HEK293 (cell line): ENCODE data around the gene YIPF1.

ENCODE experiments used
- CTCF ChIA-PET: fragments of 350-600 bp; formaldehyde crosslinking; extraction: SDS; loops from one replicate; lab custom pipeline; 2021; ENCODE audit warnings: antibody characterized with exemption; lab: Yijun Ruan, JAX
- POLR2A ChIA-PET: fragments of 300-600 bp; formaldehyde crosslinking; extraction: SDS; loops from one replicate; lab custom pipeline; 2020; ENCODE audit warnings: antibody characterized with exemption, inconsistent platforms; lab: Yijun Ruan, JAX
- H3K27ac ChIP-seq: fragments of 200-500 bp; sonication (Bioruptor generic); 2 replicates; pipeline ENCODE4 v1.5.1; 2014; ENCODE audit warnings: low read depth, low read length, control low read depth, inconsistent platforms; ENCODE audit errors: extremely low read depth
- H3K36me3 ChIP-seq, 2 experiments: fragments of 200-500 bp in 1 of 2; sonication (Bioruptor generic) in 1 of 2; 1 replicate in 1 of 2; 2 replicates in 1 of 2; pipeline ENCODE4 v1.5.1; 2014 to 2017; ENCODE audit warnings: inconsistent platforms in 2 of 2, low read length in 2 of 2; ENCODE audit not compliant: control insufficient read depth in 2 of 2, insufficient read depth in 1 of 2
- H3K4me1 ChIP-seq: fragments of 200-500 bp; sonication (Bioruptor generic); 2 replicates; pipeline ENCODE4 v1.5.1; 2014; ENCODE audit warnings: mild to moderate bottlenecking, low read length, inconsistent platforms; ENCODE audit not compliant: control insufficient read depth, insufficient read depth
- H3K4me3 ChIP-seq: 2 replicates; pipeline ENCODE4 v1.5.1; 2011; ENCODE audit warnings: low read depth, mild to moderate bottlenecking, control low read depth, low read length, moderate library complexity
- H3K9me3 ChIP-seq: fragments of 200-500 bp; sonication (Bioruptor generic); 2 replicates; pipeline ENCODE4 v1.5.1; 2014; ENCODE audit warnings: low read depth, low read length, inconsistent platforms; ENCODE audit not compliant: control insufficient read depth, insufficient read depth
- GLIS2 ChIP-seq: fragments of 450-650 bp; formaldehyde crosslinking; IDR thresholded peaks from 2 replicates; pipeline ENCODE4 v1.5.1; 2016; ENCODE audit warnings: missing biosample characterization, missing genetic modification characterization
- KLF9 ChIP-seq: fragments of 450-650 bp; formaldehyde crosslinking; IDR thresholded peaks from 2 replicates; pipeline ENCODE4 v1.5.1; 2016; ENCODE audit warnings: missing biosample characterization, missing genetic modification characterization, low read depth
- MYNN ChIP-seq: fragments of 450-650 bp; formaldehyde crosslinking; IDR thresholded peaks from 2 replicates; pipeline ENCODE4 v1.5.1; 2016; ENCODE audit warnings: missing biosample characterization, missing genetic modification characterization, borderline replicate concordance
- RBAK ChIP-seq: fragments of 450-650 bp; formaldehyde crosslinking; IDR thresholded peaks from 2 replicates; pipeline ENCODE4 v1.5.1; 2016; ENCODE audit warnings: missing biosample characterization, missing genetic modification characterization
- SCRT1 ChIP-seq: fragments of 450-650 bp; formaldehyde crosslinking; IDR thresholded peaks from 2 replicates; pipeline ENCODE4 v1.5.1; 2016; ENCODE audit warnings: missing biosample characterization, missing genetic modification characterization, borderline replicate concordance
- SP2 ChIP-seq: fragments of 450-650 bp; formaldehyde crosslinking; IDR thresholded peaks from 2 replicates; pipeline ENCODE4 v1.5.1; 2016; ENCODE audit warnings: missing biosample characterization, missing genetic modification characterization
- TCF7L2 ChIP-seq: IDR thresholded peaks from 2 replicates; pipeline ENCODE4 v1.6.1; 2011; ENCODE audit warnings: low read depth, mild to moderate bottlenecking, inconsistent platforms, low read length, moderate library complexity, borderline replicate concordance
- ZBTB7A ChIP-seq: fragments of 450-650 bp; formaldehyde crosslinking; IDR thresholded peaks from 2 replicates; pipeline ENCODE4 v1.5.1; 2016; ENCODE audit warnings: low read depth, missing biosample characterization, missing genetic modification characterization
- ZNF10 ChIP-seq: fragments of 450-650 bp; formaldehyde crosslinking; IDR thresholded peaks from 2 replicates; pipeline ENCODE4 v1.5.1; 2017; ENCODE audit warnings: missing biosample characterization, missing genetic modification characterization
- ZNF112 ChIP-seq: fragments of 450-650 bp; formaldehyde crosslinking; IDR thresholded peaks from 2 replicates; pipeline ENCODE4 v1.5.0; 2017; ENCODE audit warnings: missing biosample characterization, missing genetic modification characterization
- ZNF138 ChIP-seq: fragments of 450-650 bp; formaldehyde crosslinking; IDR thresholded peaks from 2 replicates; pipeline ENCODE4 v1.5.1; 2016; ENCODE audit warnings: missing biosample characterization, missing genetic modification characterization, borderline replicate concordance
- ZNF214 ChIP-seq: fragments of 450-650 bp; formaldehyde crosslinking; IDR thresholded peaks from 2 replicates; pipeline ENCODE4 v1.5.1; 2017; ENCODE audit warnings: missing biosample characterization, mild to moderate bottlenecking, missing genetic modification characterization, borderline replicate concordance
- ZNF221 ChIP-seq: fragments of 450-650 bp; formaldehyde crosslinking; IDR thresholded peaks from 2 replicates; pipeline ENCODE4 v1.5.1; 2017; ENCODE audit warnings: missing biosample characterization, missing genetic modification characterization, borderline replicate concordance
- ZNF292 ChIP-seq: fragments of 450-650 bp; formaldehyde crosslinking; IDR thresholded peaks from 2 replicates; pipeline ENCODE4 v1.5.1; 2016; ENCODE audit warnings: low read depth, missing biosample characterization, missing genetic modification characterization, borderline replicate concordance
- ZNF404 ChIP-seq: fragments of 450-650 bp; formaldehyde crosslinking; IDR thresholded peaks from 2 replicates; pipeline ENCODE4 v1.5.1; 2017; ENCODE audit warnings: missing biosample characterization, missing genetic modification characterization
- ZNF548 ChIP-seq: fragments of 450-650 bp; formaldehyde crosslinking; IDR thresholded peaks from 2 replicates; pipeline ENCODE4 v1.5.1; 2016; ENCODE audit warnings: missing biosample characterization, missing genetic modification characterization
- ZNF549 ChIP-seq: fragments of 450-650 bp; IDR thresholded peaks from 2 replicates; pipeline ENCODE4 v1.5.1; 2018; ENCODE audit warnings: missing biosample characterization, missing genetic modification characterization, mild to moderate bottlenecking, inconsistent platforms, moderate library complexity
- ZNF658 ChIP-seq: fragments of 450-650 bp; formaldehyde crosslinking; IDR thresholded peaks from 2 replicates; pipeline ENCODE4; 2016; ENCODE audit warnings: missing biosample characterization, missing genetic modification characterization
- ZNF670 ChIP-seq: fragments of 450-650 bp; formaldehyde crosslinking; IDR thresholded peaks from 2 replicates; pipeline ENCODE4 v1.5.1; 2016; ENCODE audit warnings: missing biosample characterization, missing genetic modification characterization, low read depth
- ZNF76 ChIP-seq: fragments of 450-650 bp; formaldehyde crosslinking; IDR thresholded peaks from 2 replicates; pipeline ENCODE4; 2016; ENCODE audit warnings: low read depth, missing biosample characterization, missing genetic modification characterization, borderline replicate concordance
- ZNF830 ChIP-seq: fragments of 450-650 bp; IDR thresholded peaks from 2 replicates; pipeline ENCODE4 v1.5.0; 2018; ENCODE audit warnings: missing biosample characterization, missing genetic modification characterization, low read depth, mild to moderate bottlenecking, moderate library complexity
- TF ChIP-seq, protein P1 (sequence below): fragments of 450-650 bp; formaldehyde crosslinking; IDR thresholded peaks from 2 replicates; pipeline ENCODE4; 2016; ENCODE audit warnings: missing biosample characterization, missing genetic modification characterization
- TF ChIP-seq, protein P2 (sequence below): fragments of 450-650 bp; formaldehyde crosslinking; IDR thresholded peaks from 2 replicates; pipeline ENCODE4 v1.5.1; 2016; ENCODE audit warnings: missing biosample characterization, missing genetic modification characterization, borderline replicate concordance
- TF ChIP-seq, protein P3 (sequence below): fragments of 450-650 bp; formaldehyde crosslinking; IDR thresholded peaks from 2 replicates; pipeline ENCODE4 v1.5.1; 2016; ENCODE audit warnings: missing biosample characterization, missing genetic modification characterization
- TF ChIP-seq, protein P4 (sequence below): fragments of 450-650 bp; formaldehyde crosslinking; IDR thresholded peaks from 2 replicates; pipeline ENCODE4 v1.5.1; 2017; ENCODE audit warnings: missing biosample characterization, missing genetic modification characterization

Gene YIPF1

GRCh38 chr1:53835491-53835890 lies 54.1 kb downstream of the YIPF1 start:
- H3K27ac ChIP-seq, result no peak overlapping the region
- TF ChIP-seq TCF7L2 (no peak), ZNF138 (tag by site-specific recombination) (no peak), ZNF214 (tag by site-specific recombination) (no peak), ZNF549 (tag by site-specific recombination) (no peak), ZNF830 (tag by site-specific recombination) (no peak), MYNN (tag by site-specific recombination) (no peak), ZNF221 (tag by site-specific recombination) (no peak), KLF9 (tag by site-specific recombination) (no peak), ZNF404 (tag by site-specific recombination) (no peak), SP2 (tag by site-specific recombination) (no peak), ZNF10 (no peak), ZBTB7A (no peak), ZNF76 (tag by site-specific recombination) (no peak), ZNF112 (tag by site-specific recombination) (no peak)
- TF ChIP-seq, protein P1, sequence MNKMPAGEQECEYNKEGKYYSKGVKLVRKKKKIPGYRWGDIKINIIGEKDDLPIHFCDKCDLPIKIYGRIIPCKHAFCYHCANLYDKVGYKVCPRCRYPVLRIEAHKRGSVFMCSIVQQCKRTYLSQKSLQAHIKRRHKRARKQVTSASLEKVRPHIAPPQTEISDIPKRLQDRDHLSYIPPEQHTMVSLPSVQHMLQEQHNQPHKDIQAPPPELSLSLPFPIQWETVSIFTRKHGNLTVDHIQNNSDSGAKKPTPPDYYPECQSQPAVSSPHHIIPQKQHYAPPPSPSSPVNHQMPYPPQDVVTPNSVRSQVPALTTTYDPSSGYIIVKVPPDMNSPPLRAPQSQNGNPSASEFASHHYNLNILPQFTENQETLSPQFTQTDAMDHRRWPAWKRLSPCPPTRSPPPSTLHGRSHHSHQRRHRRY (tag by site-specific recombination), result no peak
- TF ChIP-seq, protein P2, sequence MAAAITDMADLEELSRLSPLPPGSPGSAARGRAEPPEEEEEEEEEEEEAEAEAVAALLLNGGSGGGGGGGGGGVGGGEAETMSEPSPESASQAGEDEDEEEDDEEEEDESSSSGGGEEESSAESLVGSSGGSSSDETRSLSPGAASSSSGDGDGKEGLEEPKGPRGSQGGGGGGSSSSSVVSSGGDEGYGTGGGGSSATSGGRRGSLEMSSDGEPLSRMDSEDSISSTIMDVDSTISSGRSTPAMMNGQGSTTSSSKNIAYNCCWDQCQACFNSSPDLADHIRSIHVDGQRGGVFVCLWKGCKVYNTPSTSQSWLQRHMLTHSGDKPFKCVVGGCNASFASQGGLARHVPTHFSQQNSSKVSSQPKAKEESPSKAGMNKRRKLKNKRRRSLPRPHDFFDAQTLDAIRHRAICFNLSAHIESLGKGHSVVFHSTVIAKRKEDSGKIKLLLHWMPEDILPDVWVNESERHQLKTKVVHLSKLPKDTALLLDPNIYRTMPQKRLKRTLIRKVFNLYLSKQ (tag by site-specific recombination), result no peak
- TF ChIP-seq, protein P3, sequence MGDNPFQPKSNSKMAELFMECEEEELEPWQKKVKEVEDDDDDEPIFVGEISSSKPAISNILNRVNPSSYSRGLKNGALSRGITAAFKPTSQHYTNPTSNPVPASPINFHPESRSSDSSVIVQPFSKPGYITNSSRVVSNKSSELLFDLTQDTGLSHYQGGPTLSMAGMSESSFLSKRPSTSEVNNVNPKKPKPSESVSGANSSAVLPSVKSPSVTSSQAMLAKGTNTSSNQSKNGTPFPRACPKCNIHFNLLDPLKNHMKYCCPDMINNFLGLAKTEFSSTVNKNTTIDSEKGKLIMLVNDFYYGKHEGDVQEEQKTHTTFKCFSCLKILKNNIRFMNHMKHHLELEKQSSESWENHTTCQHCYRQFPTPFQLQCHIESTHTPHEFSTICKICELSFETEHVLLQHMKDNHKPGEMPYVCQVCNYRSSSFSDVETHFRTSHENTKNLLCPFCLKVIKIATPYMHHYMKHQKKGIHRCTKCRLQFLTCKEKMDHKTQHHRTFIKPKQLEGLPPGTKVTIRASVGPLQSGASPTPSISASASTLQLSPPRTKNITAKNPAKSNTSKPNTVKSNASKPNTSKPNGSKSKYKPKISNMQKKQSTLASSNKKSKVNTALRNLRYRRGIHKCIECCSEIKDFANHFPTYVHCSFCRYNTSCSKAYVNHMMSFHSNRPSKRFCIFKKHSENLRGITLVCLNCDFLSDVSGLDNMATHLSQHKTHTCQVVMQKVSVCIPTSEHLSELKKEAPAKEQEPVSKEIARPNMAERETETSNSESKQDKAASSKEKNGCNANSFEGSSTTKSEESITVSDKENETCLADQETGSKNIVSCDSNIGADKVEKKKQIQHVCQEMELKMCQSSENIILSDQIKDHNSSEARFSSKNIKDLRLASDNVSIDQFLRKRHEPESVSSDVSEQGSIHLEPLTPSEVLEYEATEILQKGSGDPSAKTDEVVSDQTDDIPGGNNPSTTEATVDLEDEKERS (tag by site-specific recombination), result no peak
- ChIA-PET CTCF (interaction anchor here (0.5 to 1.4 kb wide), 4 partner anchors 11 to 124 kb away, joined by 3 read pairs; no protein-coding TSS in a partner anchor), POLR2A (interaction anchor here (0.7 kb wide), 1 partner anchor 11 kb away, joined by 6 read pairs; no protein-coding TSS in a partner anchor)
- H3K4me3 ChIP-seq, result no peak overlapping the region
- no peaks in the 10 kb centered on the region for H3K4me1 ChIP-seq
- H3K36me3 ChIP-seq, result peaks cover 7 to 14% of the 10 kb centered on the region in 2 experiments; a peak in 2 of 3 replicates
- H3K9me3 ChIP-seq, result no peaks in the 10 kb centered on the region

GRCh38 chr1:53834776-53835175 lies 54.8 kb downstream of the YIPF1 start:
- no peak overlapping the region for H3K27ac ChIP-seq

More at GRCh38 chr1:53834776-53835175, 54.8 kb downstream of the YIPF1 start:
- Histone ChIP-seq H3K4me1 (no peaks in the 10 kb centered on the region), H3K4me3 (no peak overlapping the region), H3K9me3 (no peaks in the 10 kb centered on the region), H3K36me3 (peaks cover 7 to 20% of the 10 kb centered on the region in 2 experiments; a peak in 2 of 3 replicates)
- ChIA-PET POLR2A (interaction anchor here (0.6 kb wide), 1 partner anchor 47 kb away, joined by 5 read pairs; no protein-coding TSS in a partner anchor), CTCF (interaction anchor here (0.5 to 1.2 kb wide), 3 partner anchors 23 to 389 kb away, joined by 3 read pairs; no protein-coding TSS in a partner anchor)
- TF ChIP-seq, protein P4, sequence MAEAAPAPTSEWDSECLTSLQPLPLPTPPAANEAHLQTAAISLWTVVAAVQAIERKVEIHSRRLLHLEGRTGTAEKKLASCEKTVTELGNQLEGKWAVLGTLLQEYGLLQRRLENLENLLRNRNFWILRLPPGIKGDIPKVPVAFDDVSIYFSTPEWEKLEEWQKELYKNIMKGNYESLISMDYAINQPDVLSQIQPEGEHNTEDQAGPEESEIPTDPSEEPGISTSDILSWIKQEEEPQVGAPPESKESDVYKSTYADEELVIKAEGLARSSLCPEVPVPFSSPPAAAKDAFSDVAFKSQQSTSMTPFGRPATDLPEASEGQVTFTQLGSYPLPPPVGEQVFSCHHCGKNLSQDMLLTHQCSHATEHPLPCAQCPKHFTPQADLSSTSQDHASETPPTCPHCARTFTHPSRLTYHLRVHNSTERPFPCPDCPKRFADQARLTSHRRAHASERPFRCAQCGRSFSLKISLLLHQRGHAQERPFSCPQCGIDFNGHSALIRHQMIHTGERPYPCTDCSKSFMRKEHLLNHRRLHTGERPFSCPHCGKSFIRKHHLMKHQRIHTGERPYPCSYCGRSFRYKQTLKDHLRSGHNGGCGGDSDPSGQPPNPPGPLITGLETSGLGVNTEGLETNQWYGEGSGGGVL (tag by site-specific recombination), result no peak
- TF ChIP-seq RBAK (tag by site-specific recombination), result no peak
- TF ChIP-seq ZNF658 (tag by site-specific recombination), result no peak
- no peak for TF ChIP-seq GLIS2 (tag by site-specific recombination)
- no peak for TF ChIP-seq SCRT1 (tag by site-specific recombination)
- no peak for TF ChIP-seq ZNF670 (tag by site-specific recombination)
- no peak for TF ChIP-seq ZNF292 (tag by site-specific recombination)
- TF ChIP-seq ZNF548 (tag by site-specific recombination), result no peak
